Vagina (tissue), 2 donors: ENCODE data around the gene MFNG.

Source experiments
- POLR2A ChIP-seq, 2 donors: fragments of 450-650 bp; IDR thresholded peaks; one replicate each; pipeline ENCODE4 v1.6.1; 2017; ENCODE audit warnings: antibody characterized with exemption in 2 of 2, mild to moderate bottlenecking in 2 of 2, moderate library complexity in 2 of 2
- POLR2AphosphoS5 ChIP-seq, 2 donors: sonication (generic); formaldehyde crosslinking; IDR thresholded peaks; one replicate each; pipeline ENCODE4 v1.9.0; 2017; ENCODE audit warnings: antibody characterized with exemption in 2 of 2, mild to moderate bottlenecking in 2 of 2, low read depth in 1 of 2; ENCODE audit not compliant: insufficient read depth in 1 of 2

DNA sequence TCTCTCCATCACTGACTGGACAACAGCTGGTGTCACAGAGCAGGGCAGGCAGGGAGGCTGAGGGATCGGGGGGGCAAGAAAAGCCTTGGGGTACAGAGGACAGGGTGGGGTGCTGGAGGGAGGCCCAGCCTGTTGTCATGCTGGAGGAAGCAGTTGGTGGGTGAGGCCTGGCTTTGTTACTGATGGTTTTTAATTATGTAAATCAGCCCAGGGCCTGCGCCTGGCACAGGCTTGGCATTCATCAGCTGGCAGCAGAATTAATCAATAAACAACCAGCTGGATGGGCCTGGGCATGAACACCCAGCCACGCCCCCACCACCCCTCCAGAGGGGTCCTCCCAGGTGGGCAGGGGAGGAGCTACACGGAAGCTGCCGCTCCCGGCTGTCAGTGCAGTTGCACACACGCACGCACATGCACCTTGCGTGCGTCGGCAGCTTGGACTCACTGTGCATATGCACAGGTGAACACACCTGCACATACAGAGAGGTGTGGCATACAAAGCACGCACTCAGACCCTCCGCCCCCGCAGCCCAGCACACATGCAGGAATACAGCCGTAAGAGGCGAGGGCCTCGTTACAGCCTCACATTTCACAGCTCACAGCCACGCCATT, 37.6 kb downstream of the MFNG start:
- TF ChIP-seq POLR2A (IDR thresholded peaks at IDR 0.05) = no peak
- no peak for TF ChIP-seq POLR2AphosphoS5 (IDR thresholded peaks at IDR 0.05; ENCODE audit: insufficient read depth in 1 of 2, low read depth in 1 of 2)
